Ammon's horn (tissue), 1 donor: Measurements from ENCODE around the gene C16orf89.

Source experiments
- DNase-seq: peaks from one replicate; pipeline ENCODE4 v3.0.0-alpha.2; 2016; ENCODE audit warnings: low spot score

The C16orf89 gene

GRCh38 chr16:5003828-5004227 lies 61.9 kb downstream of the C16orf89 start:
- DNase-seq, result no peak

GRCh38 chr16:5003211-5003610 lies 62.5 kb downstream of the C16orf89 start:
- DNase-seq, result no peak

GRCh38 chr16:5002699-5003143 lies 63.0 kb downstream of the C16orf89 start:
- no peak for DNase-seq

DNA sequence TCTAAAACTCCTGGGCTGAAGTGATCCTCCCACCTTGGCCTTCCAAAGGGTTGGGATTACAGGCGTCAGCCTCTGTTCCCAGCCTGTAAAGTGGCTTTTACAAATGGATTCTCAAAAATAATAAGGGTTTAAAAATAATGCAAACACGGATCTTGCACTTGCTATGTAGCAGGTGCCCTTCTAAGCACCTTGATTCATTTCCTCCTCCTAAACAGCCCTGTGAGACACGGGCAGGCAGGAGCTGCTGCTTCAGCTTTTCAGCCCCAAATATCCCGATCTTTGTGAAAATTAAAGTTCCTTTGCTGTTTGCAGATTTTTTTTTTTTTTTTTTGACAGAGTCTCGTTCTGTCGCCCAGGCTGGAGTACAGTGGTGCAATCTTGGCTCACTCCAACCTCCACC lies 63.8 kb downstream of the C16orf89 start:
- no peak for DNase-seq

DNA sequence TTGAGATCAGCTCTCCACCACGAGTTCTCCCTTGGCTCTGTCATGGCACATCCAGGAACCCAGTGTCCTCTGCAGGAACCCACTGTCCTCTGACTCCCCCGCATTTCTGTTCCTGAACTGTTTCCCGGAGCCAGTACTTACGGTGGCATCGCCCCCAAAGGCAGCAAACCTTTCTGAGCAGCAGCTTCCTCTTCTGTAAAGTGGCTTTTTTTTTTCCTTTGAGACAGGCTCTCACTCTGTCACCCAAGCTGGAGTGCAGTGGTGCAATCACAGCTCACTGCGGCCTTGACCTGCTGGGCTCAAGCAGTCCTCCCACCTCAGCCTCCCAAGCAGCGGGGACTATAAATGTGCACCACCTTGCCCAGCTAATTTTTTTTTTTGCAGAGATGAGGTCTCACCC lies 64.2 kb downstream of the C16orf89 start:
- DNase-seq, result no peak

DNA sequence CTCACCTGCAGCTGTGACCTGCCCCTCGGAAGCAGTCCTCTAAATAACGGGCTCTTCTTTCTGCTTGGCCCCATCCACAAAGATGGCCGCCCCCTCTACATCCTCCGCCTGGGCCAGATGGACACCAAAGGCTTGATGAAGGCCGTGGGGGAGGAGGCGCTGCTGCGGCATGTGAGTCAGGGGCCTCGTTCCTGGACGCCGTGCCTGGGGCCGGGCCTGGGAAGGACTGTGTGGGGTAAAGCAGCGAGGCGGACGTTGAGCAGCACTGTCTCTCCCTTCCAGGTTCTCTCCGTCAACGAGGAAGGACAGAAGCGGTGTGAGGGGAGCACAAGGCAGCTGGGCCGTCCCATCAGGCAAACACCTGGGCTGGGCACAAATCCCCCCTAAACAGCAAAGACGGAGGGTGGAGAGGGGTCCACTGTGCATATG lies 65.2 kb downstream of the C16orf89 start:
- no peak for DNase-seq

GRCh38 chr16:4994719-4995434 lies 70.9 kb downstream of the C16orf89 start:
- peak; percentile 91 for DNase-seq
